Left cardiac atrium (tissue), 4 donors: ENCODE data around the gene RRAD. TPM values are rescaled to one million over a fixed set of nuclear protein-coding genes. Genes with fewer than 3 reads are reported as not detected.

Source experiments
- ATAC-seq, 2 donors: fragments of 200-7000 bp; cut with Tn5 transposase; one replicate each; pipeline ENCODE4 v1.9.1; 2020; ENCODE audit warnings: mild to moderate bottlenecking in 2 of 2, moderate library complexity in 2 of 2
- DNase-seq: peaks from one replicate; pipeline ENCODE4 v3.0.0-alpha.2; 2020
- intact Hi-C, 2 donors: fragments of 100-400 bp; cut with DNase I; formaldehyde crosslinking; loops; one replicate each; pipeline versions ENCODE4 v1.14.1 to v1.15.1; 2022 to 2023
- total RNA-seq, 2 donors: library from RNA; stranded (reverse); fragmentation: NEBNext Ultra II Directional; extraction: Animal tissue kit (Norgen Biotek cat#: 25700); gene quantifications; one replicate each; pipeline ENCODE4 v1.2.1, GENCODE V29; 2021
- donor health status: DM: no; HTN: yes; CAD: no.
- donor health status: DM: no; HTN: yes; CAD: no; lungs with severe emphysema.
- donor health status: DM: yes; HTN: yes; CAD: no.
- donor health status: Dilated cardiomyopathy.

RRAD gene
- total RNA-seq, 2 donors from 2014 or later, result 58.3 to 325 TPM

DNA sequence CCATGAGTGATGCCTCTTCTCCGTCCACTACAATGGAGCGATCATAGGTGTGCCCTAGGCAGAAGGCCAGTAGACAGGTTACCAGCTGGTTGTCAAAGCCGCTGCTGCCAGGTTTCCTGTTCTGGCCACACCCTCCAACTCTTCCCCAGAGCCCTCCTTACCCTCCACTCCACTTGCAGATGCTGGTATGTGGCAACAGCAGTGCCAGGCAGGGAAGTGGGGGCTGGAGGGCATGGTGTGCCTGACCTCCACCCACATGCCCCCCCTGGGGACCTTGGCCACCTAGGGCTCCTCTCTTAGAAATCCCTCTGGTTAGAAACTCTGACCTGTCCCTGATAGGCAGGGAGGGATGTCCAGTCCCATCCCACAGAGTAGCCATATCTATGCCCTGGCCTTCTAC lies 1.5 kb downstream of the RRAD start:
- ATAC-seq (no peak), DNase-seq (no peak)
- intact Hi-C loops, result no loop called here

DNA sequence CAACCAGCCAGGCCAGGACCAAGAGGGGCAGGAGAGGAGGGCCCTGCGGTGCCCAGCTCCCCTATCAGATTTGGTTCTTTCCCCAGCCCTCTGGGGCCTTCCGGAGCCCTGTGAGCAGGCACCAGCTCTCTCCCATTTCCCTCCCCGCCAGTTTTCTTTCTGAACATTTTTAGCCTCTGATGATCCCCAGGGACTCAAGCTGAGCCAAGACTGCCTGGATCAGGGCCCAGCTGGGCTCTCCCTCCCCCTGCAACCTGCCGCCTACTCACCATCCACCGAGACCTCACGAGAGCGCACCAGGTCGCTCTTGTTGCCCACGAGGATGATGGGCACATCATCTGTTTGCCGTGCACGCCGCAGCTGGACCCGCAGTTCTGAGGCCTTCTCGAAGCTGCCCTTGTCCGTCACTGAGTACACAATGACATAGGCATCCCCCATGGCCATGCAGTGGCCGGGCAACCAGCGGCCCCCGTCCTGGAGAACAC lies 2.0 kb downstream of the RRAD start:
- ATAC-seq (peak; percentile 12 to 32), DNase-seq (no peak)
- intact Hi-C loops, result no loop called here

- intact Hi-C loops, result no loop called here
- DNase-seq (no peak), ATAC-seq (no peak)
Measured at GRCh38 chr16:66921729-66922450, 3.4 kb downstream of the RRAD start.

DNA sequence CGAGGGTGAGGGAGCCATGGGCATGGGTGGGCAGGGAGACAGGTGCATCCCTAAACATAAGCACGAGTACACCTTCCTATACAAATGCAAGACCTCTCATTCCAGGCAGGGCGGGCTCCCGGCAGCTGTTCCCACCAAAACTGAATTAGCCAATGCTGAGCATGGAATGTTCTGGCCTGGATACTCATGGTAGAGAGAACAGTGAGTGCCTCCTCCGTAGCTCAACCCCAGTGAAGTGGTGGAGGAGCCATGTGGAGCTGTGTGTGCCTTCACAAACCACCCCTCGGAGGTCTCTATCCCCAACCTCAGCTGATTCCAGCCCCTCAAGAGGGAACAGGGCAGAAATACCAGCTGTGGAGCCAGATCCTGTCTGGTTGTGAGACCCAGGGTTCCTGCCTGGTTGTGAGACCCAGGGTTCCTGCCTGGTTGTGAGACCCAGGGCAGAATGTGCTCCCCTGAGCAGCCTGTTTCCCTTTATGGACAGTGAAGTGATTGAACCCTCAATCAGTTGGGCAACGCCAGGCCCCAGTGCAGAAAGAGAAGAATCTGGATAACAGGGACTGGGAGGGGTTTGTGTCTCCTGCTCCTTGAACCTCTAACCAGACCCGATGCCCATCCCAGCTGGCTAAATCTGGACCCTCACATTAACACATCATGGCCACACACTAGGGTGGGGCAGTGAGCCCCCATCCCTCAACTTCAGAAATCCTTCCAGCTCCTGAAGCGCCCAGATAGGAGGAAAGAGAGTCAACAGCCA lies 4.2 kb downstream of the RRAD start:
- ATAC-seq, result no peak
- intact Hi-C loops, result no loop called here
- no peak for DNase-seq

DNA sequence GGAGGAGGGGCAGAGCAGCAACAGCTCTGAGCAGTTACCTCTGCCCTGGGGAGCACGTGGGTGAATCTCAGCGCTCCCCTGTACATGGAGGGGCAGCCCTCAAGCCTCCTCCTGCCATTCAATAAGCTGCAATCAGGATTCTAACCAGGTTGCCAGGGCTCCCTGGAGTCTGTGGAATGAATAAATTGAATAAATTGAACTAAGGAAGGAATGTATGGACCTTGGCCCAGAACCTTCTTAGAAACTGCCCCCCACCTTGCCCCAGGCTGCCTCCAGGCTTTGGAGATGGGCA lies 5.1 kb downstream of the RRAD start:
- no peak for DNase-seq
- intact Hi-C loops, result no loop called here
- ATAC-seq, result no peak

DNA sequence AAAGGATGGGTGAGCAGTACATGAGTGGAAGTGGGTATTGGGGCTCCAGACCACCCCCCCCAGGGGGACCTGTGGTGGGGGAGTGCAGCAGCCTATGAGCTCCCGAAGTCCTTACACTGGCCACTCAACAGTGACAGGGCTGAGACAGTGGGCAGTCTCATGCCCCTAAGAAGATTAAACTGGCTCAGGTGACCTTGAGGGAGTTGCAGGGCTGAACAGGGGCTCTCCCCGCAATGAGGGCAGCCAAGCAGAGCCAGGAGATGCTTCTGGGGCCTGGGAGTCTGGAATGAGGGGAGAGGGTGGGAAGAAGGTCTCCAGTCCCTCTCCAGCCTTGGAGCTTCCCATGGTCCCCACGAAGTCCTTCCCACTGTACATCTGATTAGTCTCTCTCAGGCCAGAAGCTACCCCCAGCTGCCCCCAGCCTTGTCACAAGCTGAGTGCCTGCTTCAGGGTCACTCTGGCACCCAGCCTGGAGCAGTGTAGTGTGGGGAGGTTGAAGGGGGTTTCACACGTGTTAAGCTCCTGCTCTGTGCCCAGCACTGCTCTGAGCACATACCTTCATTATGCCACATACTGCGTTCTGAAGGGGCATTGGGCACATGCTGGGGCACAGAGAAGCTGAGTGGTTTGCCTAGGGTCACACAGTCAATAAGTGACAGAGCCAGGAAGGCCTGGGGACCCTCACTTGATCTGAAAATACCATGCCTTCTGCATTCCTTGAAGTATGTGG lies 5.6 kb downstream of the RRAD start:
- ATAC-seq (peak; percentile 3 to 6), DNase-seq (no peak)
- intact Hi-C loops, result no loop called here

- intact Hi-C loops, result no loop called here
Measured at GRCh38 chr16:66918803-66919568, 6.3 kb downstream of the RRAD start, which contains the start of gene CDH16. TSS of gene CDH16 (minus strand) at chr16:66918885. CDS start at chr16:66918065, 820 bp downstream.

DNA sequence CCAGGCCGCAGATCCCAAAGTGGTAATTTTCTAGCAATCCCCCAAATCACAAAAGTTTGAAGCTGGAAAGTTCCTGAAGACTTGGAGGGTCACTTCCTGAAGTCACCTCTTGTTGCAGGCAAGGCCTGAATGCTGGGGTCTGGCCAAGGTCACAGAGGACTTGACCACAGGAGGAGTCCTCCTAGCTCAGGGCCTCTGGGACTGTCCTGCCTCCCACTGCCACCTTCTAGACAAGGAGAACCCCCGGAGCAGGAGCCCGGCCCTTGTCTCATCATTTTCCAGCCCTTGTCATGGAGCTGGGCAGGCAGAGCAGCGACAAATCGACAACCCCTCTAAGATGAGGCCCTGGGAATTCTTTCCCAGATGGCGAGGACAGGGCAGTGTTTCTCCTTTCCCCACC lies 7.0 kb downstream of the RRAD start:
- intact Hi-C loops, result no loop called here
- DNase-seq (no peak), ATAC-seq (no peak)

More at GRCh38 chr16:66918803-66919568, 6.3 kb downstream of the RRAD start, which contains the start of gene CDH16:
- no peak for DNase-seq
- ATAC-seq, result peak; percentile 28 to 52

DNA sequence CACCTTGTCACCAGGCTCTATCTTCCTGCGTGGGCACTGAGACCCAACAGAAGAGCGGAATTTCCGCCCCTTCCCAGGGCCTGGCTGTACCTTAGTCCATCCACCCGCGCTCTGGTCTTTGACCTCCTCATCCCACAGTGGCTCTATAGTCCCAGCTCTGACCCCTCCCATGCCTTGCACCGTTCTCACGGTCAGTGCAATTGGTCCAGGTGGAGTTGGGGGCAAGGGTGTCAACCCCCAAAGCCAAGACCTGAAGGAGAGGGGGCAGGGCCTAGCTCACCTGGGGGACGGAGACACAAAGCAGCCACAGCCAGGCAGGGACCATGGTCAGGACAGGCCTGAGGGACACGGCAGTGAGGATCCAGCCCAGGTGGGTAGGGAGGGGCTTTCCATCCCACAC lies 7.6 kb downstream of the RRAD start:
- no peak for DNase-seq
- intact Hi-C loops, result no loop called here

DNA sequence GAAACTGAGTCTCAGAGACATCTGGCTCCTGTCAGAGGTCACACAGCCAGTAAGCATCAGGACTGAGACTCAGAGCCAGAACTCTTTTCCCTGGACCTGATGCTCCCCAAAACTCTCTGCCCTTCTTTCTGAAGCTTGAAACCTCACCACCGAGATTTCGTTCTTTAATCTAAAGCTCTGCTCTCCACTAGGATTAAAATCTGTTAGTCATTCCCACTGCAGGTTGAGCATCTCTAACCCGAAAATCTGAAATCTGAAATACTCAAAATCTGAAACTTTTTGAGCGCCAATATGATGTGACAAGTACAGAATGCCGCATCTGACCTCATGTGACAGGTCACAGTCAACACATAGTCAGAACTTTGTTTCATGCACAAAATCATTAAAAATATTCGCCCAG lies 8.8 kb downstream of the RRAD start:
- intact Hi-C loops, result no loop called here
- DNase-seq, result no peak
- no peak for ATAC-seq

More for the DNA sequence above, 7.6 kb downstream of the RRAD start:
- ATAC-seq, result no peak

DNA sequence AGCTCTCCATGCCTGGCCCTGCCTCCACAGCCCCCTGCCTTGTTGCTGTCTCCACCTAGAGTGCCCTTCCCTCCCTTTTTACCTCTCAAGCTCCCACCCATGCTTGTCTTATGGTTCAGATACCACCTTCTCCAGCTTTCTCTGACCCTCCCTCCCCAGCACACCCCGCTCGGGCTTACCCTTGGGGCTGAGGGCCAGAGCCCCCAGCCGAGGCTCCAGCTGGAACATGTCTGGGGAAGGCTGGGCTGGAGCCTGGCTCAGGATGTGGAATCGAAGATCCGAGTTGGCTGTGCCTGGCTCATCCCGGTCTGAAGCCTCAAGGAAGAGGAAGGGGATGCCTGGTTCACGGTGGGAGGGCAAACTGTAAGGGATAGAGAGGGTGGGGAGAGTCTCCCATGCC lies 10.3 kb downstream of the RRAD start:
- intact Hi-C loops, result no loop called here
- DNase-seq, result no peak
- ATAC-seq, result no peak

DNA sequence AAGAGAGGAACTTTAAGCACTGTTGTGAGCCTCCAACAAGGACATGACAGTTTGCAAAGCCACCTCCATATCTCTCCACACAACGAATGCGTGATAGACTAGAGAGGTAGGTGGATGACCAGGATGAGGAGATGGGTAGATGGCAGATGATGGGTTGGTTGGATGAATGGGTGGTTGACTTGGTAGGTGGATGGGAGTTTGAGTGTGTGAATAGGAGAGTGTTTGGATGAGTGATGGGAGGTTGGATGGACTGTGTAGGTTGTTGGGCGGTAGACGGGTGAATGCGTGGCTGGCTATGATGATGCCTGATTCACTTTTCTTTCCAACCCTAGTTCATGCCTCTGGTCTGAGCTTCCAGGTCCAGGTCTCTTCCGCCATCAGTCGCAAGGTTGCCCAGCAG lies 10.8 kb downstream of the RRAD start:
- DNase-seq (no peak), ATAC-seq (no peak)
- intact Hi-C loops, result no loop called here

DNA sequence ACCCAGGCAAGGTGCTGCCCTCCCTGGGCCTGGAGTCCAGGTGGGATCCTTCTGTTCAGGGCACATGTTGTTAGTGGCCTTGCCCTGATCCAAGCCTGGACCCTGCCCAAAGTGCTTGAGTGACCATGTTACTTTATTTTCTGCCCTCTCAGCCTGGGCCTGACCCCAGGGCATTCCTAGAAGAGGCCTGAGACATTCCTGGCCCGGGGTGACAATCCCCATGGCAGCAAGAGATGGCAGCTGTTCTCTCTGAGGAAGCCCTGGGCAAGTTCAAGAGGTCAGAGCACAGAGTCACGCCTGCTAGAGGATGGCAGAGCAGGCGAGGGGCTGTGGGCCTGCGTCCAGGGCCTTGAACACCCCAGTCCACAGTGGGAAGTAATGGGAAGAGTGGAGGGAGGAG lies 11.6 kb downstream of the RRAD start:
- ATAC-seq, result no peak
- DNase-seq, result no peak
- intact Hi-C loops, result no loop called here

- intact Hi-C loops, result no loop called here
- DNase-seq, result no peak
- ATAC-seq, result no peak
Measured at GRCh38 chr16:66913081-66913480, 12.3 kb downstream of the RRAD start.

- DNase-seq (no peak), ATAC-seq (no peak)
- intact Hi-C loops, result no loop called here
Measured at GRCh38 chr16:66911801-66912200, 13.5 kb downstream of the RRAD start.

DNA sequence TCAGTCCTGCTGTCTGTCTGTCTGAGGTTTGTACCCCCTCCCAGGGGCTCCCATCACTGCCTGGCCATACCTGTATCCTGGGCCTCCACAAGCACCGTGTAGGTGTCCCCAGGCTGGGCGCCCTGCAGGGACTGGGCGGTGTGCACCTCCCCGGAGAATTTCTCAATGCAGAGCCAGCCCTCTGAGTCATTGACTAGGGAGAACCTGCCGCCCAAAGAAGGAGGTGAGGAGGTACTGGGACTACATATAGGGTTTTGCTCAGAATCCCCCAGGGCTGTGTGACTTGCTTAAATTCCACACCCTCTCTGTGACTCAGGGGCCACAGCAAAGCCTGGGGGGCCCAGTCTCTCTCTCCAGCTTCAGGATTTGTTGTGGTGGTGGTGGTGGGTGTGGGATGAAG lies 14.2 kb downstream of the RRAD start:
- peak; percentile 19 for DNase-seq
- intact Hi-C loops, result no loop called here
- peak in 1 of 2 donors; percentile 23 for ATAC-seq

GRCh38 chr16:66910175-66910940 lies 15.0 kb downstream of the RRAD start:
- DNase-seq (peak; percentile 15), ATAC-seq (no peak)

GRCh38 chr16:66908762-66909559 lies 16.4 kb downstream of the RRAD start:
- intact Hi-C loops, result no loop called here
- no peak for ATAC-seq
- peak; percentile 2 for DNase-seq

More at GRCh38 chr16:66910175-66910940, 15.0 kb downstream of the RRAD start:
- intact Hi-C loops, result no loop called here
